Neural cell (in vitro differentiated cells): Measurements from ENCODE around the gene CIB4.

Experiments
- EZH2 ChIP-seq: fragments of 200-600, 300-800 bp; shearing (Covaris generic), sonication (generic); IDR thresholded peaks from 2 replicates; pipeline ENCODE4 v1.6.1; 2014; ENCODE audit warnings: antibody characterized with exemption, low read length, borderline replicate concordance, mild to moderate bottlenecking; ENCODE audit not compliant: insufficient read depth, poor library complexity, severe bottlenecking
- MXI1 ChIP-seq: fragments of 450-650 bp; conservative IDR thresholded peaks from 2 replicates; pipeline ENCODE4 v1.6.1; 2014; ENCODE audit warnings: antibody characterized with exemption, mild to moderate bottlenecking; ENCODE audit not compliant: poor library complexity, severe bottlenecking
- POLR2AphosphoS5 ChIP-seq: IDR thresholded peaks from 2 replicates; pipeline ENCODE4 v1.6.1; 2012
- TAF1 ChIP-seq: IDR thresholded peaks from 2 replicates; pipeline ENCODE4 v1.6.1; 2012; ENCODE audit warnings: low read depth
- TF ChIP-seq, protein P1 (sequence below): fragments of 450-650 bp; IDR thresholded peaks from 2 replicates; pipeline ENCODE4 v1.5.1; 2014; ENCODE audit warnings: antibody characterized with exemption, mild to moderate bottlenecking, moderate library complexity; ENCODE audit not compliant: poor library complexity, severe bottlenecking
- TF ChIP-seq, protein P2 (sequence below): IDR thresholded peaks from 2 replicates; pipeline ENCODE4 v1.6.1; 2012; ENCODE audit warnings: borderline replicate concordance

DNA sequence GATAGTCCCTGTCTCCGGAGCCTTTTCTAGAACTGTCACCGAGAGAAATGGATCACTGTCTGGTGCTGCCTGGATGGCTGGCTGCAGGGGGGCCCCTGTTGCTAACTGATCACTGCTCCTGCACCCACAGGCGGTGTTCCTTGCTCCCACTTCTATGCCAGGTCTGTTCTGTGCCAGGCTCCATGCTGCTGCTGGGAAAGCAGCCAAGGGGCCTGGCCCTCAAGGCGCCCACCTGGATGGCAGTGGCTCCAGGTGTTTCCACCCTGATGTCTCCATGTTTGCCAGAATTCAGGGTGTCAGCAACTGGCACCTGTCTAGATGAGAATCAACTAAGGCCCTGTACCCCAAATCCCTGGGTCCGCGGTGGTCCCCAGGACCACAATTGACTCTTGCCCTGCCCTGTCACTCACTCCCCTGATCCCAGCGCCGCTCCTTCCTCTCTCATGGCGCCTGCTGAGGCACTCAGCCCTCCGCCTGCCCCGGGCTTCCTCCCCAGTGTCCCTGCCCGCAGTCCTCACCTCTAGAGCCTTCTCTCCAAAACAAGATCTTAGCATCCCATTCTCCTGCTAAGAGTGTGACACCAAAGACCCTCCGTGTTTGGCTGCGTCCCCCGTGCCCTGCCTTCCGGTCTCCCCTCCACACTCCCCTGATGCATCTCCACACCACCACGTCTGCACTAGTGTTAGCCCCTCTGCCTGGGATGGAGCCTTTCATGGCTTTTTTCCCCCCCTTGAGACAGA, 90.7 kb downstream of the CIB4 start:
- TF ChIP-seq, protein P1, sequence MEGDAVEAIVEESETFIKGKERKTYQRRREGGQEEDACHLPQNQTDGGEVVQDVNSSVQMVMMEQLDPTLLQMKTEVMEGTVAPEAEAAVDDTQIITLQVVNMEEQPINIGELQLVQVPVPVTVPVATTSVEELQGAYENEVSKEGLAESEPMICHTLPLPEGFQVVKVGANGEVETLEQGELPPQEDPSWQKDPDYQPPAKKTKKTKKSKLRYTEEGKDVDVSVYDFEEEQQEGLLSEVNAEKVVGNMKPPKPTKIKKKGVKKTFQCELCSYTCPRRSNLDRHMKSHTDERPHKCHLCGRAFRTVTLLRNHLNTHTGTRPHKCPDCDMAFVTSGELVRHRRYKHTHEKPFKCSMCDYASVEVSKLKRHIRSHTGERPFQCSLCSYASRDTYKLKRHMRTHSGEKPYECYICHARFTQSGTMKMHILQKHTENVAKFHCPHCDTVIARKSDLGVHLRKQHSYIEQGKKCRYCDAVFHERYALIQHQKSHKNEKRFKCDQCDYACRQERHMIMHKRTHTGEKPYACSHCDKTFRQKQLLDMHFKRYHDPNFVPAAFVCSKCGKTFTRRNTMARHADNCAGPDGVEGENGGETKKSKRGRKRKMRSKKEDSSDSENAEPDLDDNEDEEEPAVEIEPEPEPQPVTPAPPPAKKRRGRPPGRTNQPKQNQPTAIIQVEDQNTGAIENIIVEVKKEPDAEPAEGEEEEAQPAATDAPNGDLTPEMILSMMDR: no peak
- TF ChIP-seq EZH2: no peak
- TF ChIP-seq MXI1: no peak
- TF ChIP-seq TAF1: no peak
- no peak for TF ChIP-seq POLR2AphosphoS5
- TF ChIP-seq, protein P2, sequence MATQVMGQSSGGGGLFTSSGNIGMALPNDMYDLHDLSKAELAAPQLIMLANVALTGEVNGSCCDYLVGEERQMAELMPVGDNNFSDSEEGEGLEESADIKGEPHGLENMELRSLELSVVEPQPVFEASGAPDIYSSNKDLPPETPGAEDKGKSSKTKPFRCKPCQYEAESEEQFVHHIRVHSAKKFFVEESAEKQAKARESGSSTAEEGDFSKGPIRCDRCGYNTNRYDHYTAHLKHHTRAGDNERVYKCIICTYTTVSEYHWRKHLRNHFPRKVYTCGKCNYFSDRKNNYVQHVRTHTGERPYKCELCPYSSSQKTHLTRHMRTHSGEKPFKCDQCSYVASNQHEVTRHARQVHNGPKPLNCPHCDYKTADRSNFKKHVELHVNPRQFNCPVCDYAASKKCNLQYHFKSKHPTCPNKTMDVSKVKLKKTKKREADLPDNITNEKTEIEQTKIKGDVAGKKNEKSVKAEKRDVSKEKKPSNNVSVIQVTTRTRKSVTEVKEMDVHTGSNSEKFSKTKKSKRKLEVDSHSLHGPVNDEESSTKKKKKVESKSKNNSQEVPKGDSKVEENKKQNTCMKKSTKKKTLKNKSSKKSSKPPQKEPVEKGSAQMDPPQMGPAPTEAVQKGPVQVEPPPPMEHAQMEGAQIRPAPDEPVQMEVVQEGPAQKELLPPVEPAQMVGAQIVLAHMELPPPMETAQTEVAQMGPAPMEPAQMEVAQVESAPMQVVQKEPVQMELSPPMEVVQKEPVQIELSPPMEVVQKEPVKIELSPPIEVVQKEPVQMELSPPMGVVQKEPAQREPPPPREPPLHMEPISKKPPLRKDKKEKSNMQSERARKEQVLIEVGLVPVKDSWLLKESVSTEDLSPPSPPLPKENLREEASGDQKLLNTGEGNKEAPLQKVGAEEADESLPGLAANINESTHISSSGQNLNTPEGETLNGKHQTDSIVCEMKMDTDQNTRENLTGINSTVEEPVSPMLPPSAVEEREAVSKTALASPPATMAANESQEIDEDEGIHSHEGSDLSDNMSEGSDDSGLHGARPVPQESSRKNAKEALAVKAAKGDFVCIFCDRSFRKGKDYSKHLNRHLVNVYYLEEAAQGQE: no peak
